SK-N-MC (cell line): Measurements from ENCODE around the gene GIN1.

ENCODE experiments used
- EZH2 ChIP-seq: fragments of 200-600 bp; sonication (generic); IDR thresholded peaks from one replicate; pipeline ENCODE4 v1.6.1; 2017; ENCODE audit warnings: antibody characterized with exemption
- POLR2AphosphoS5 ChIP-seq: IDR thresholded peaks from 2 replicates; pipeline ENCODE4 v1.6.1; 2012; ENCODE audit warnings: mild to moderate bottlenecking, low read depth, low read length, borderline replicate concordance

DNA sequence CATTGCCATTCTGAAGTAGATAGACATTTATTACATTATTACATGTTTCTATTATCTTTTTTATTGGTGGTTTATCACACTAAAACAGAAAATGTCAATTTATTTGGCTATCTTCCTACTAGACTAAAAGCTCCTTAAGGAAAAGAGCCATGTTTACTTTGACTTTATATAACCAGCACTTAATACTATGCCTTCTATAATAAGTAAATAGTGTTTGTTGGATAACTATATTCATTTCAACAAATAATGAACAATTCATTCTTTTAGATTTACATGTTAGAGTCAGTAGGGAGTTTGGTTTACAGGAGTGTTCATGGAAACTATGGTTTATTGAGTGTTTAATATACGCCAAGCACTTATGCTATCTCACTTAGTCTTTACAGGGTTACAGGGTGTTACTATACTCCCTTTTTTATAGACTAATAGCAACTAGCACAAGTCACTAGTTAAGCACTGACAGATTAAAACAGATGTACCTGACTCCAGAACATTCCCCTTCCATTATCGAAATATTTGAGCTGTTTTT lies 7.4 kb upstream of the GIN1 start:
- TF ChIP-seq EZH2 = no peak
- no peak for TF ChIP-seq POLR2AphosphoS5
